ENCODE measurements around the gene SEBOX. TPM values are rescaled to one million over a fixed set of nuclear protein-coding genes. Genes with fewer than 3 reads are reported as not detected.

The SEBOX gene
- total and polyA plus RNA-seq, 2 donors (not counting 1 experiment from before 2014, with no cell fraction given): not detected

DNA sequence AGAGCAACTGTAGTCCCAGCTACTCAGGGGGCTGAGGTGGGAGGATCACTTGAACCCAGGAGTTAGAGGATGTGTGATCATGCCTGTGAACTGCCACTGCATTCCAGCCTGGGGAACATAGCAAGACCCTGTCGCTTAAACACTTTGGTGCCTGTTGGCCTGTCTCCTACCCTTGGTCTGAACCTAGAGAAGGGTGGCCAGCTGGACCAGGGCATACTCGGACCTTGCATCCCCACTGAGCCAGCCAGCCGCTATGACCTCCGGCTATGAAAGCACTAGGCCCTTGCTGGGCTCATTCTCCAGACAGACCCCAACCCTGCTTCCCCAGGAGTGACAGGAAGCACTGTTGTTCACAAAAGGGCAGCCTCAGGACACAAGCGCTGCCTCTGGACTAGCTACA is 34.3 kb downstream of the SEBOX start:
- Histone ChIP-seq H4K20me1 (ENCODE audit: control insufficient read depth, insufficient read depth, low read length, poor library complexity, severe bottlenecking) (peaks cover 9% of the 10 kb centered on the region), H3K36me3 (replicated peaks in 1 of 2; ENCODE audit: control extremely low read depth in 1 of 2, control insufficient read depth in 1 of 2, extremely low read depth in 1 of 2, insufficient read depth in 2 of 2, low read length in 1 of 2) (peaks cover 0 to 47% of the 10 kb centered on the region in 2 experiments), H3K9ac (ENCODE audit: low read length) (no peak overlapping the region), H2AFZ (ENCODE audit: insufficient read depth, low read depth, low read length, poor library complexity, severe bottlenecking) (no peak overlapping the region), H3K4me1 (ENCODE audit: control insufficient read depth in 2 of 2, insufficient read depth in 2 of 2, low read length in 2 of 2) (peaks cover 9 to 14% of the 10 kb centered on the region in 2 donors), H3K4me2 (replicated peaks; ENCODE audit: low read depth, low read length, poor library complexity, severe bottlenecking) (no peak overlapping the region), H3K9me3 (ENCODE audit: control extremely low read depth in 1 of 3, control insufficient read depth in 2 of 3, insufficient read depth in 1 of 3, low read length in 2 of 3) (no peaks in the 10 kb centered on the region), H3K4me3 (ENCODE audit: control extremely low read depth in 1 of 5, extremely low read depth in 1 of 5, insufficient read depth in 1 of 5, low read depth in 2 of 5, low read length in 4 of 5) (no peak overlapping the region), H3K27ac (ENCODE audit: low read length in 2 of 2) (no peak overlapping the region), H3K79me2 (ENCODE audit: control insufficient read depth, insufficient read depth, low read length) (peaks cover 38% of the 10 kb centered on the region), H3K27me3 (replicated peaks in 1 of 4; ENCODE audit: control extremely low read depth in 1 of 4, control insufficient read depth in 3 of 4, insufficient read depth in 4 of 4, low read length in 3 of 4) (no peaks in the 10 kb centered on the region)
- no peak for ATAC-seq (ENCODE audit: low read depth)
- POLR2A ChIA-PET: no interaction called here
- Mint-ChIP-seq H3K9me3 (ENCODE audit: insufficient read depth) (no peaks in the 10 kb centered on the region), H3K27ac (no peak overlapping the region), H3K4me1 (peaks cover 20% of the 10 kb centered on the region), H3K4me3 (no peak overlapping the region), H3K27me3 (no peaks in the 10 kb centered on the region)
- no peak for DNase-seq
- WGBS (ENCODE audit: insufficient coverage): 98% methylated on average over 4 of the region's 5 CpGs
- no peak for TF ChIP-seq EZH2 (IDR thresholded peaks at IDR 0.05; ENCODE audit: borderline replicate concordance, insufficient read depth, low read depth, low read length, poor library complexity, severe bottlenecking)
- TF ChIP-seq, protein P1, sequence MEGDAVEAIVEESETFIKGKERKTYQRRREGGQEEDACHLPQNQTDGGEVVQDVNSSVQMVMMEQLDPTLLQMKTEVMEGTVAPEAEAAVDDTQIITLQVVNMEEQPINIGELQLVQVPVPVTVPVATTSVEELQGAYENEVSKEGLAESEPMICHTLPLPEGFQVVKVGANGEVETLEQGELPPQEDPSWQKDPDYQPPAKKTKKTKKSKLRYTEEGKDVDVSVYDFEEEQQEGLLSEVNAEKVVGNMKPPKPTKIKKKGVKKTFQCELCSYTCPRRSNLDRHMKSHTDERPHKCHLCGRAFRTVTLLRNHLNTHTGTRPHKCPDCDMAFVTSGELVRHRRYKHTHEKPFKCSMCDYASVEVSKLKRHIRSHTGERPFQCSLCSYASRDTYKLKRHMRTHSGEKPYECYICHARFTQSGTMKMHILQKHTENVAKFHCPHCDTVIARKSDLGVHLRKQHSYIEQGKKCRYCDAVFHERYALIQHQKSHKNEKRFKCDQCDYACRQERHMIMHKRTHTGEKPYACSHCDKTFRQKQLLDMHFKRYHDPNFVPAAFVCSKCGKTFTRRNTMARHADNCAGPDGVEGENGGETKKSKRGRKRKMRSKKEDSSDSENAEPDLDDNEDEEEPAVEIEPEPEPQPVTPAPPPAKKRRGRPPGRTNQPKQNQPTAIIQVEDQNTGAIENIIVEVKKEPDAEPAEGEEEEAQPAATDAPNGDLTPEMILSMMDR (IDR thresholded peaks at IDR 0.05): no peak
- intact Hi-C loops (cut with micrococcal nuclease): no loop called here
- CTCF ChIA-PET: no interaction called here

GRCh38 chr17:28328325-28328724 is 36.7 kb downstream of the SEBOX start:
- no peak for DNase-seq
- Histone ChIP-seq H2AFZ (ENCODE audit: insufficient read depth, low read depth, low read length, poor library complexity, severe bottlenecking) (no peak overlapping the region), H3K36me3 (replicated peaks in 1 of 2; ENCODE audit: control extremely low read depth in 1 of 2, control insufficient read depth in 1 of 2, extremely low read depth in 1 of 2, insufficient read depth in 2 of 2, low read length in 1 of 2) (peaks cover 0 to 47% of the 10 kb centered on the region in 2 experiments), H3K4me1 (ENCODE audit: control insufficient read depth in 2 of 2, insufficient read depth in 2 of 2, low read length in 2 of 2) (no peaks in the 10 kb centered on the region), H3K9me3 (ENCODE audit: control extremely low read depth in 1 of 3, control insufficient read depth in 2 of 3, insufficient read depth in 1 of 3, low read length in 2 of 3) (no peaks in the 10 kb centered on the region), H4K20me1 (ENCODE audit: control insufficient read depth, insufficient read depth, low read length, poor library complexity, severe bottlenecking) (peaks cover 9% of the 10 kb centered on the region), H3K4me2 (replicated peaks; ENCODE audit: low read depth, low read length, poor library complexity, severe bottlenecking) (no peak overlapping the region), H3K4me3 (ENCODE audit: control extremely low read depth in 1 of 5, extremely low read depth in 1 of 5, insufficient read depth in 1 of 5, low read depth in 2 of 5, low read length in 4 of 5) (no peak overlapping the region), H3K27ac (ENCODE audit: low read length in 2 of 2) (no peak overlapping the region), H3K27me3 (replicated peaks in 1 of 4; ENCODE audit: control extremely low read depth in 1 of 4, control insufficient read depth in 3 of 4, insufficient read depth in 4 of 4, low read length in 3 of 4) (no peaks in the 10 kb centered on the region), H3K79me2 (ENCODE audit: control insufficient read depth, insufficient read depth, low read length) (peaks cover 19% of the 10 kb centered on the region), H3K9ac (ENCODE audit: low read length) (no peak overlapping the region)
- H3K4me3 Mint-ChIP-seq: no peak overlapping the region
- ATAC-seq (ENCODE audit: low read depth): no peak
- intact Hi-C loops (cut with micrococcal nuclease): no loop called here
- ChIA-PET CTCF (no interaction called here), POLR2A (no interaction called here)
- H3K27ac Mint-ChIP-seq: no peak overlapping the region
- 95% methylated on average over 2 of the region's 4 CpGs for WGBS (ENCODE audit: insufficient coverage)
- peaks cover 7% of the 10 kb centered on the region for H3K4me1 Mint-ChIP-seq
- TF ChIP-seq EZH2 (IDR thresholded peaks at IDR 0.05; ENCODE audit: borderline replicate concordance, insufficient read depth, low read depth, low read length, poor library complexity, severe bottlenecking): no peak
- TF ChIP-seq, protein P1 (IDR thresholded peaks at IDR 0.05): no peak
- no peaks in the 10 kb centered on the region for H3K9me3 Mint-ChIP-seq (ENCODE audit: insufficient read depth)
- no peaks in the 10 kb centered on the region for H3K27me3 Mint-ChIP-seq

Measured in B cell (primary cell).